Cardiac septum (tissue), 1 donor: ENCODE results near the gene ARNT2. TPM values are rescaled to one million over a fixed set of nuclear protein-coding genes. Genes with fewer than 3 reads are reported as not detected.

Source experiments
- DNase-seq: peaks from one replicate; pipeline ENCODE4 v3.0.0-alpha.2; 2020; ENCODE audit warnings: low spot score
- intact Hi-C: fragments of 100-400 bp; cut with DNase I; formaldehyde crosslinking; loops from one replicate; pipeline ENCODE4 v1.14.0; 2022
- total RNA-seq: library from RNA; stranded (reverse); fragmentation: NEBNext Ultra II Directional; extraction: Animal tissue kit (Norgen Biotek cat#: 25700); gene quantifications from one replicate; pipeline ENCODE4 v1.2.1, GENCODE V29; 2021
- donor health status: DM: no; HTN: no; CAD: no.

The ARNT2 gene
- total RNA-seq, 1 donor from 2014 or later = 4.7 TPM

DNA sequence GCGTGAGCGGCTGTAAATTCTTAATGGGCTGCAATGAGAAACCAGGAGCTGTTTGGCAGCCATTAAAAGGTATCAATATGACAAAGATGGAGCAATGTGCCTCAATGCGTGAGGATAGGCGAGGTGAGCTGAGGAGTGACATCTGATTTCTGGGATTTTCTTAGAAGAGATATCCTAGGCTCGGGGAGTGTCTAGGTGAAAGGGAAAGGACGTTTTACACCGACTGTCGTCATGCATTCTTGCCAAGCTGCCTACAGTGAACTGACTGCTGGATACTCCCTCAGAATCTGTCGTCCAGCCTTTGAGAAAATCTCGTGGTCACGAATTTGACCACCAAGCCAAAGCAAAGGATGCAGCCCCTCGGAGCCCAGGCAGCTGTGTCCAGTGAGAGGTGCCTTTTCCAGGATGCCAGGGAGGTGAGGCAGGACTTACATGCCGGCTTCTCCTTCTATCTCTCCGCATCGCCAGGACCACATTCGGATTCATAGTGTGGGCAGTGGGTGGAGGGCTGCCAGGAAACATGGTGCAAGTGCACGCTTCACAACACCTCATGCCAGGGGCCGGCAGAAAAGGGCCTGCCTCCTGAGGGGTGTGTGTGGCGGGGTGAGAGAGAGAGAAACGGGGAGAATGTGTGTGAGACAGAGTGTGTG, 210.7 kb downstream of the ARNT2 start:
- DNase-seq = no peak
- intact Hi-C loops = no loop called here

DNA sequence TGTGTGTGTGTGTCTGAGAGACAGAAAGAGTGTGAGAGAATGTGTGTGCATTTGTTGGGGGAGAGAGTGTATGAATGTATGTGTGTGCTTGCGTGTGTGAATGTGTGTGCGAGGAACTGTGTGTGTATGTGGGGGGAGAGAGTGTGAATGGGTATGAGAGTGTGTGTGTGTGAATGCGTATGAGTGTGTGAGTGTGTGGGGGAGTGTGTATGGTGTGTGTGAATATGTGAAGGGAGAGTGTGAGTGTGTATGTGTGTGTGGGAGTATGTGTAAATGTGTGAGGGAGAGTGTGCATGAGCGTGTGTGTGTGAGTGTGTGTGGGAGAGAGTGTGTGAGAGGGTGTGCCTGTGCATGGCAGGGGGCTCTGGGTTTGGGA, 211.2 kb downstream of the ARNT2 start:
- no peak for DNase-seq
- intact Hi-C loops = no loop called here

- intact Hi-C loops = no loop called here
Measured at GRCh38 chr15:80615783-80616391, 211.7 kb downstream of the ARNT2 start.

DNA sequence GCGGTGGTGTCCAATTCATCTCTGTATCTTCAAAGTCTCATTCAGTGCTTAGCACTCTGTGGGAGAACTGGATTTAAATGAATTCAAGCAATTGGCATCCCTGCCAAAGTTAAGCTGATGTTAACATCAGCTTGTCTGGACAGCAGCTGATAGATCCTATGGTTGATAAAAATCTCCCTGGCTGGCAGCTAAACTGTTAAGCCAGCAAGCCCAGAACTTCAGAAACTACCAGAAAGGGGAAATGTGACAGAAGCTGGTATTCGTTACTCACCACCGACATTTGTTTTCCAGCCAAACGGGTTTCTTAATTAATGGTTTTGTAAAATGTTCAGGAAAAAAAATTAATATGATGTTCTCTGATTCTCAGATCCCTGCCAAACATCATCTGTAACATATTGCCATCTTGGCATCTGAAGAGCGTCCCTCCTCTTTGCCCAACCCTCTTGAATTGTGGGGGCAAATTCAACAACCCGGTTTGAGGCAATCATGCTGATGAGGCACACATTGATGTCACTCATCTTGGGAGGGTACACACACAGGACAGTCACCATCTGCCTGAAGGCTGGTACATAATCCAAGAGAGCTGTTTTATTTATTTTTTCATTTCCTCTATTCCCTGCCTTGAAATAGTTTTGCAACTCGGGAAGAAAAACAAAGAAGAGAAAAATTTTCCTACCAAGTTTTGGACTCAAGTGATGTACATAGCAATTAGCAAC, 214.7 kb downstream of the ARNT2 start:
- DNase-seq = no peak
- intact Hi-C loops = loop anchor here (2.0 kb wide), 1 partner anchor 158 kb away; no protein-coding TSS in a partner anchor

More at GRCh38 chr15:80615783-80616391, 211.7 kb downstream of the ARNT2 start:
- DNase-seq = no peak

- DNase-seq = no peak
- intact Hi-C loops = loop anchor here (2.0 kb wide), 1 partner anchor 157 kb away; no protein-coding TSS in a partner anchor
Measured at GRCh38 chr15:80619680-80620079, 215.5 kb downstream of the ARNT2 start.

GRCh38 chr15:80620141-80620540, 216.0 kb downstream of the ARNT2 start:
- no peak for DNase-seq
- intact Hi-C loops = no loop called here

GRCh38 chr15:80620931-80621330, 216.7 kb downstream of the ARNT2 start:
- DNase-seq = no peak
- intact Hi-C loops = no loop called here

DNA sequence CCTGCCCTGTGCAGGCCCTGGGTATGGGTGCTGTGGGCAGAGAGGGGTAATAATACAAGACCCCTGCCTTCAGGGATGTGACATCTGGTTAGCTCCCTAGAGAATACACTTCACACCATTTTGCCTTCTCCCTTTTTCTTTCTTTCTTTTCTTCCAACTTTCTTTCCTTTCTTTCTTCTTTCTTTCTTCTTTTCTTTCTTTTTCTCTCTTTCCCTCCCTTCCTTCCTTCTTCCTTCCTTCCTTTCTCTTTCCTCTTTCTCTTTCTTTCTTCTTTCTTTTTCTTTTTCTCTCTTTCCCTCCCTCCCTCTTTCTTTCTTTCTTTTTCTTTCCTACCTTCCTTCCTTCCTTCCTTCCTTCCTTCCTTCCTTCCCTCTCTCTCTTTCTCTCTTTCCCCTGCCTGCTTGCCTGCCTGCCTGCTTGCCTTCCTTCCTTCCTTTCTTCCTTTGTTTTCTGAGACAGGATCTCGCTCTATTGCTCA, 222.5 kb downstream of the ARNT2 start:
- intact Hi-C loops = no loop called here
- DNase-seq = no peak

DNA sequence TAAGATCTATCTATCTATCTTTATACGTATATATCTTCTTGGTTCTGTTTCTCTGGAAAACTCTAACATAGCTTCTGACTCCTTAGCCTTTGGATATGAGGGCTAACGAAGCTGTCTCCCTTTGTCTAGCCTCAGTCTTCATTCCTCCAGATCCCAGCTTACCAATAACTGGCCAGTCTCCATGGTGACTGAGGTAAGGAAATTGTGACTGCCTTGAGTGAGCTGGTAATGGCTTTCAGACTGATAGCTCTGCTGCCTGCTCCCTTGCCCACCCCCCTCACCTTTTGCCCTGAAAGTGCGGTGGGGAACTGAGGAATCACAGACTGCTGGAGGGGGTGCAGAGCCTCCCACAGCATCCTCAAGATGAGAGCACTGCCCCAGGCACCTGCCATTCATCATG, 225.2 kb downstream of the ARNT2 start:
- intact Hi-C loops = no loop called here
- DNase-seq = no peak

DNA sequence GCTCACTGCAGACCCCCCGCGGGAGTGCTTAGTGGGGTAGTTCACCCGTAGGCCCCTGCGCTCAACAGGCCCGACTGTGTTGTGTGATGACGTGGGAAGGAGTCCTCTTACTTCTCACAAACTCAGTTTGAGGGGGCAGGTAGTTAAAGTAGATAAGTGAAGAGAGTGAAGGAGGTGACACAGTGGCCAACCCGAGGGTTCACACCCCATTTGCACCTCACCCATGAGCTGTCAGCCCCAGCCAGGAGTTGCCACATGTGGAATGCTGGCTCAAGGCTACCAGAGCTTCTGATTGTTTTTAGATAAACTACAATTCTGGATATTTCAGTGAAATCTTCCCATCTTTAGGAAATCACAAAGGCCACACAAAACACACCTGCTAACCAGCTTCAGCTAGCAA, 226.8 kb downstream of the ARNT2 start:
- intact Hi-C loops = no loop called here
- DNase-seq = no peak

DNA sequence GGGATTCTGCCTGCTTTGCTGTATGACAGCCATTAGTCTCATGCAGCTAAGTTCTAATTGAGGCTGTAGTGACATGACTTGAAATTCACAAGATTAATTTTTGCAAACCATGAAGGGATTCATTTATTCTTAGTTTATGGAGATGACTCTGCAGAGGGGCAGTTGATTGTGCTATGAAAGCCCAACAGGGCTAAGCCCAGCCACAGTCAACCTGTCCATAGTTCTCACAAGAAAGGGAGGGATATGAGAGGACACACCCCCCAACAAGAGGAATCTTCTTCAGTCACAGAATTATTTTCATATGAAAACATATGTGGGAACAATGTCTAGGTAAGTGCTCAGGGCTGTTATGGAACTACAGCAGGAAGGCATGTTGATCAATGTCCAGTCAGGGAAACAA, 229.0 kb downstream of the ARNT2 start:
- intact Hi-C loops = no loop called here
- DNase-seq = no peak

DNA sequence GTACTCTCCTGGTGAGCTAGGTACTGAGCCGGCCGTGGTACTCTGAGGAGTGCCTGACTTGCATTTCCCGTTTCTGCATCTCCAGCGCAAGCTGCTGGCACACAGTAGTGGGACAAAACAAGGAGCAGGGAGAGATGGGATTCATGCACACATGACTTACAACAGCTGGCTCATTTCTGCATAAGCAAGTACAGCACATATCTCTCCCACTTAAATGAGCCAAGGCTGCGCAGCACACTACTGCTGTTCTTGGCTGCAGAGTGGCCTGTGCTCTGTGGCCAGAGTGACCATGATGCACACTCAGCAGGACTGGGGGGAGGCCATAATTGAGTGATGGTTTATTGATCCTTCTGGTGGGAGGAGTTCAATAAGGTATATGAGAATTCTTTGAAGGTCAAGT, 231.8 kb downstream of the ARNT2 start:
- no peak for DNase-seq
- intact Hi-C loops = loop anchor here (5.0 kb wide), 1 partner anchor 141 kb away; the partner anchor contains the start of gene CEMIP

- intact Hi-C loops = loop anchor here (5.0 kb wide), 1 partner anchor 141 kb away; the partner anchor contains the start of gene CEMIP
- no peak for DNase-seq
Measured at GRCh38 chr15:80636675-80637074, 232.5 kb downstream of the ARNT2 start.

GRCh38 chr15:80637747-80638146, 233.6 kb downstream of the ARNT2 start:
- intact Hi-C loops = loop anchor here (5.0 kb wide), 1 partner anchor 140 kb away; the partner anchor contains the start of gene CEMIP
- no peak for DNase-seq

DNA sequence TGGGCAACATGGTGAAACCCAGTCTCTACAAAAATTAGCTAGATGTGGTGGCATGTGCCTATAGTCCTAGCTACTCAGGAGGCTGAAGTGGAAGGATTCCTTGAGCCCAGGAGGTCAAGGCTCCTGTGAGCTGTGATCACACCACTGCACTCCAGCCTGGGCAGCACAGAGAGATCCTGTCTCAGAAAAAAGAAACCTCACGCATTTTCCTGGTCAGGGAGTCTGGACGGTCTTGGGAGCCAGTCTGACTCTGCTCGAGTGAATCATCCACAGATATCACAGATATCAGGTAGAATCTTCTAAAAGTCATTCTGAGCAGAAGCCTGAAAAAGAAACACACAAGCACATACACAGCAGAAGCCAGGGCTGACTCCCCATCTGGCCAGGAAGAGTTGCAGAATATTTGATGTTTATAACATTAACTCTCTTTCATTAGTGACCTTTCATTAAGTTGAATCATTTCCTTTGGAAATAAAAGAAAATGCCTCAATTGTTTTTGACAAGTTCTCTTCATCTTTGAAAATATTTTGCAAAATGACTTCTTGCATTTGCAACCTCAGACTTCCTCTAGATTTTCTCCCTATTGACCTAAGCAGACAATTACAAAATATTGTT, 234.5 kb downstream of the ARNT2 start:
- no peak for DNase-seq
- intact Hi-C loops = loop anchor here (5.0 kb wide), 1 partner anchor 139 kb away; the partner anchor contains the start of gene CEMIP

DNA sequence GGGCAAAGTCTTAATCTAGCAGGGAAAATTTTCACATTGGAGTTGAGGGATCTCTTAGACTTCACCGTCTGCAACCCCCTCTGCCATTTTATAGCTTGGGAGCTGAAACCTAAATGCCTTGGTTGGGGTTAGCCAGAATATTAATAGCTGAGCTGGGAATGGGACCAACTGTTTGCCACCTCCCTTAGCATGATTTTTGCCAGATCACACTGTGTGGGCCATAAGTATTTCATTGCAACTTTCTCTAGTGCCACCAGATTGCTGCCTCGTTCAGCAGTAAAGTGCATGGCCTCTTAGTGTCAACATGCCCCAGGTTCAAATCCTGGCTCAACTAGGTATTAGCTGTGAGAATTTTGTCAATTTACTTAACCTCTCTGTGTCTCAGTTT, 235.0 kb downstream of the ARNT2 start:
- intact Hi-C loops = loop anchor here (5.0 kb wide), 1 partner anchor 138 kb away; the partner anchor contains the start of gene CEMIP
- DNase-seq = no peak

- DNase-seq = no peak
- intact Hi-C loops = no loop called here
Measured at GRCh38 chr15:80640531-80641121, 236.4 kb downstream of the ARNT2 start.

GRCh38 chr15:80641384-80641783, 237.2 kb downstream of the ARNT2 start:
- intact Hi-C loops = no loop called here
- no peak for DNase-seq

- intact Hi-C loops = no loop called here
- DNase-seq = no peak
Measured at GRCh38 chr15:80643431-80643951, 239.3 kb downstream of the ARNT2 start.
